HG03575 (cell line): Measurements from ENCODE around the gene NDUFS2.
"Not testable (repeated sequence)": the region's sequence is repeated elsewhere in the genome, so short reads cannot be mapped to it uniquely, and the experiment has no call there.

Experiments used
- ATAC-seq: cut with Tn5 transposase; IDR thresholded peaks from one replicate; pipeline ENCODE4 v1.9.1; 2021; ENCODE audit not compliant: unreplicated experiment, insufficient number of reproducible peaks, low FRiP score; ENCODE audit errors: extremely low read depth

Gene NDUFS2

GRCh38 chr1:161214369-161214768, 12.2 kb downstream of the NDUFS2 start:
- ATAC-seq = no peak

- ATAC-seq = no peak
Observed at GRCh38 chr1:161215076-161215475, 12.9 kb downstream of the NDUFS2 start, which contains the start of gene FCER1G. Gene FCER1G, plus strand, starts transcription at chr1:161215295. Its CDS starts 27 bp downstream, at chr1:161215322.

GRCh38 chr1:161216945-161217712, 15.0 kb downstream of the NDUFS2 start:
- peak; percentile 75 for ATAC-seq

GRCh38 chr1:161217831-161218230, 15.7 kb downstream of the NDUFS2 start:
- no peak for ATAC-seq

- no peak for ATAC-seq
Observed at GRCh38 chr1:161218301-161219077, 16.3 kb downstream of the NDUFS2 start.

GRCh38 chr1:161219078-161219892, 17.1 kb downstream of the NDUFS2 start:
- ATAC-seq = no peak

GRCh38 chr1:161220002-161220401, 17.8 kb downstream of the NDUFS2 start:
- no peak for ATAC-seq

- no peak for ATAC-seq
Observed at GRCh38 chr1:161222175-161223019, 20.2 kb downstream of the NDUFS2 start.

- no peak for ATAC-seq
Observed at GRCh38 chr1:161223805-161224694, 21.9 kb downstream of the NDUFS2 start.

GRCh38 chr1:161224695-161225087, 22.5 kb downstream of the NDUFS2 start:
- ATAC-seq = not testable (repeated sequence)

- no peak for ATAC-seq
Observed at GRCh38 chr1:161225178-161225533, 23.0 kb downstream of the NDUFS2 start.

- peak; percentile 77 for ATAC-seq
Observed at GRCh38 chr1:161225534-161226319, 23.6 kb downstream of the NDUFS2 start, which contains the start of gene TOMM40L. Gene TOMM40L, plus strand, starts transcription at chr1:161226060. Its CDS starts 430 bp downstream, at chr1:161226490.

- ATAC-seq = no peak
Observed at GRCh38 chr1:161226320-161226711, 24.1 kb downstream of the NDUFS2 start.

GRCh38 chr1:161226759-161227158, 24.6 kb downstream of the NDUFS2 start:
- ATAC-seq = no peak

GRCh38 chr1:161227196-161227871, 25.2 kb downstream of the NDUFS2 start:
- ATAC-seq = no peak

- ATAC-seq = no peak
Observed at GRCh38 chr1:161228032-161228431, 25.9 kb downstream of the NDUFS2 start.
